M059J (cell line): ENCODE data around the gene NETO1. TPM values are rescaled to one million over a fixed set of nuclear protein-coding genes. Genes with fewer than 3 reads are reported as not detected.

Experiments
- DNase-seq: peaks from one replicate; pipeline ENCODE4 v3.0.0-alpha.2; 2012; ENCODE audit warnings: low read depth
- total RNA-seq: library from RNA; depleted of rRNA; stranded (reverse); fragments of >200 nt; shearing (Covaris generic); gene quantifications from 2 replicates; pipeline ENCODE4 v1.2.3, GENCODE V29; 2014; rRNA removed

Gene NETO1
- total RNA-seq = 0.22 TPM in 1 of 2 replicates, not detected in the other

- no peak for DNase-seq
Measured at GRCh38 chr18:72867746-72868584, at the start of gene NETO1. Gene NETO1, minus strand, starts transcription at chr18:72867987. Its CDS starts 696 bp downstream, at chr18:72867291.

GRCh38 chr18:72910045-72910444 lies 42.3 kb upstream of the NETO1 start:
- no peak for DNase-seq

- no peak for DNase-seq
Measured at GRCh38 chr18:72908181-72908580, 40.4 kb upstream of the NETO1 start.

- no peak for DNase-seq
Measured at GRCh38 chr18:72903033-72903432, 35.2 kb upstream of the NETO1 start.

- DNase-seq = no peak
Measured at GRCh38 chr18:72899338-72899737, 31.6 kb upstream of the NETO1 start.

- no peak for DNase-seq
Measured at GRCh38 chr18:72898870-72899269, 31.1 kb upstream of the NETO1 start.

- no peak for DNase-seq
Measured at GRCh38 chr18:72895548-72895947, 27.8 kb upstream of the NETO1 start.

- no peak for DNase-seq
Measured at GRCh38 chr18:72878561-72878960, 10.8 kb upstream of the NETO1 start.

GRCh38 chr18:72878143-72878542 lies 10.4 kb upstream of the NETO1 start:
- no peak for DNase-seq

- no peak for DNase-seq
Measured at GRCh38 chr18:72871091-72871490, 3.3 kb upstream of the NETO1 start.

- DNase-seq = no peak
Measured at GRCh38 chr18:72869226-72870185, 1.7 kb upstream of the NETO1 start.

GRCh38 chr18:72868585-72869225 lies 918 bp upstream of the NETO1 start:
- DNase-seq = no peak

GRCh38 chr18:72866901-72867745 lies 664 bp downstream of the NETO1 start:
- no peak for DNase-seq

- DNase-seq = no peak
Measured at GRCh38 chr18:72866442-72866900, 1.3 kb downstream of the NETO1 start.

- no peak for DNase-seq
Measured at GRCh38 chr18:72863754-72864153, 4.0 kb downstream of the NETO1 start.

- no peak for DNase-seq
Measured at GRCh38 chr18:72859088-72859487, 8.7 kb downstream of the NETO1 start.

GRCh38 chr18:72849671-72850070 lies 18.1 kb downstream of the NETO1 start:
- DNase-seq = no peak

GRCh38 chr18:72848503-72849237 lies 19.1 kb downstream of the NETO1 start:
- peak; percentile 36 for DNase-seq

- no peak for DNase-seq
Measured at GRCh38 chr18:72847771-72848170, 20.0 kb downstream of the NETO1 start.
